HepG2 (cell line): ENCODE data around the gene CAPZB. TPM values are rescaled to one million over a fixed set of nuclear protein-coding genes. Genes with fewer than 3 reads are reported as not detected.

Experiments
- ARID2 ChIP-seq: sonication (generic); formaldehyde crosslinking; IDR thresholded peaks from 2 replicates; pipeline ENCODE4 v1.8.1; 2022; ENCODE audit warnings: mild to moderate bottlenecking, missing genetic modification reagents, borderline replicate concordance
- CHCHD3 ChIP-seq: sonication (generic); formaldehyde crosslinking; IDR thresholded peaks from 2 replicates; pipeline ENCODE4 v1.8.0; 2022; ENCODE audit warnings: mild to moderate bottlenecking, missing genetic modification reagents, moderate library complexity
- FOSL2 ChIP-seq: sonication (generic); formaldehyde crosslinking; IDR thresholded peaks from 2 replicates; pipeline ENCODE4 v1.4.0; 2020; ENCODE audit warnings: missing genetic modification reagents
- FOXK1 ChIP-seq: sonication (generic); formaldehyde crosslinking; IDR thresholded peaks from 2 replicates; pipeline ENCODE4 v1.4.0; 2020; ENCODE audit warnings: low read depth, missing genetic modification reagents, borderline replicate concordance
- LRRFIP1 ChIP-seq: sonication (generic); formaldehyde crosslinking; conservative IDR thresholded peaks from 2 replicates; pipeline ENCODE4 v1.4.0; 2020; ENCODE audit warnings: missing genetic modification reagents
- MYPOP ChIP-seq: sonication (generic); formaldehyde crosslinking; IDR thresholded peaks from 2 replicates; pipeline ENCODE4 v1.8.1; 2023; ENCODE audit warnings: mild to moderate bottlenecking, moderate library complexity, missing genetic modification reagents
- NKX3-1 ChIP-seq: sonication (generic); formaldehyde crosslinking; IDR thresholded peaks from 2 replicates; pipeline ENCODE4 v1.5.0; 2020; ENCODE audit warnings: missing genetic modification reagents
- POGK ChIP-seq: sonication (generic); formaldehyde crosslinking; conservative IDR thresholded peaks from 2 replicates; pipeline ENCODE4 v1.8.0; 2022; ENCODE audit warnings: mild to moderate bottlenecking, moderate library complexity, missing genetic modification reagents
- RXRB ChIP-seq: IDR thresholded peaks from 2 replicates; pipeline ENCODE4 v1.6.1; 2016; ENCODE audit warnings: borderline replicate concordance, missing genetic modification reagents, missing compliant biosample characterization
- SCMH1 ChIP-seq: sonication (generic); formaldehyde crosslinking; IDR thresholded peaks from 2 replicates; pipeline ENCODE4 v1.9.0; 2021; ENCODE audit warnings: missing genetic modification reagents, mild to moderate bottlenecking, borderline replicate concordance
- ZBTB34 ChIP-seq: sonication (generic); formaldehyde crosslinking; IDR thresholded peaks from 2 replicates; pipeline ENCODE4 v1.8.0; 2022; ENCODE audit warnings: mild to moderate bottlenecking, missing genetic modification reagents
- ZNF263 ChIP-seq: sonication (generic); formaldehyde crosslinking; IDR thresholded peaks from 2 replicates; pipeline ENCODE4 v1.4.0; 2020; ENCODE audit warnings: missing genetic modification reagents
- ZNF317 ChIP-seq: sonication (generic); formaldehyde crosslinking; IDR thresholded peaks from 2 replicates; pipeline ENCODE4 v1.5.0; 2020; ENCODE audit warnings: mild to moderate bottlenecking, missing genetic modification reagents
- ZNF430 ChIP-seq: sonication (generic); formaldehyde crosslinking; IDR thresholded peaks from 2 replicates; pipeline ENCODE4 v1.9.0; 2021; ENCODE audit warnings: mild to moderate bottlenecking, missing genetic modification reagents
- ZNF609 ChIP-seq: sonication (generic); formaldehyde crosslinking; IDR thresholded peaks from 2 replicates; pipeline ENCODE4 v1.4.0; 2020; ENCODE audit warnings: mild to moderate bottlenecking, missing genetic modification reagents, borderline replicate concordance
- ZNF703 ChIP-seq: sonication (generic); formaldehyde crosslinking; IDR thresholded peaks from 2 replicates; pipeline ENCODE4 v1.5.1; 2020; ENCODE audit warnings: missing genetic modification reagents, mild to moderate bottlenecking, moderate library complexity, borderline replicate concordance
- polyA plus RNA-seq, 8 experiments: library from polyadenylated mRNA; depleted of rRNA in 3 of 8; stranded (reverse) in 7 of 8; unstranded in 1 of 8; fragments of >200 nt; fragmentation: Illumina TruSeq in 4 of 8; extraction: Trizol in 4 of 8; gene quantifications; 2 replicates each; pipeline versions ENCODE4 v1.2.1 to v1.2.3, GENCODE V29; 2011 to 2016; ENCODE audit warnings: low read depth in 4 of 8, missing spikeins in 1 of 8, mixed read lengths in 1 of 8; ENCODE audit not compliant: insufficient read depth in 1 of 8
- total RNA-seq, 5 experiments: library from RNA; depleted of rRNA; stranded (reverse); fragments of >200 nt; fragmentation: Illumina TruSeq; extraction: Trizol; gene quantifications; 2 replicates each; pipeline ENCODE4 v1.2.3, GENCODE V29; 2016; ENCODE audit warnings: low read depth in 1 of 5

Gene CAPZB
- total and polyA plus RNA-seq, 2 of the 13 experiments (the other 11 are each of a cell fraction or from before 2014, with no cell fraction given), result 58.9 to 76.9 TPM

GRCh38 chr1:19311931-19312781 is 173.2 kb downstream of the CAPZB start, which contains the start of the genes AKR7A2 and SLC66A1 (continued):
- TF ChIP-seq FOXK1 (no peak), ZNF317 (CRISPR knock-in tag) (no peak; the same call in 1 of the 2 replicates), ZBTB34 (CRISPR knock-in tag) (no peak), NKX3-1 (peak; percentile 49; the same call in 1 of the 2 replicates), MYPOP (0 out of 2 replicates have a peak, but pooled peaks have one; percentile 64), ZNF430 (CRISPR knock-in tag) (no peak), FOSL2 (CRISPR knock-in tag) (peak; percentile 85), ZNF703 (0 out of 2 replicates have a peak, but pooled peaks have one; percentile 66), SCMH1 (CRISPR knock-in tag) (no peak), ARID2 (CRISPR knock-in tag) (no peak), ZNF609 (CRISPR knock-in tag) (no peak; the same call in 1 of the 2 replicates), LRRFIP1 (CRISPR knock-in tag) (no peak), RXRB (CRISPR knock-in tag) (peak; percentile 7; the same call in 1 of the 2 replicates), POGK (peak; percentile 87; the same call in 1 of the 2 replicates), ZNF263 (0 out of 2 replicates have a peak, but pooled peaks have one; percentile 17), CHCHD3 (peak; percentile 96)
